ENCODE results near the gene MUL1. TPM values are rescaled to one million over a fixed set of nuclear protein-coding genes. Genes with fewer than 3 reads are reported as not detected.

Gene MUL1
- total RNA-seq, 2 donors from 2014 or later = 37.3 to 47.8 TPM

GRCh38 chr1:20551161-20551560 lies 43.2 kb upstream of the MUL1 start:
- H3K27me3 ChIP-seq = no peaks in the 10 kb centered on the region
- DNase-seq (ENCODE audit: low spot score) = no peak
- no peak overlapping the region for H3K4me3 ChIP-seq
- H3K4me1 ChIP-seq = peaks cover 0 to 32% of the 10 kb centered on the region in 2 donors
- H3K36me3 ChIP-seq = no peaks in the 10 kb centered on the region
- H3K9me3 ChIP-seq = no peaks in the 10 kb centered on the region
- H3K27ac ChIP-seq = peak overlapping the region in 1 of 2 donors; percentile 72
- TF ChIP-seq CTCF (IDR thresholded peaks at IDR 0.05) = no peak

GRCh38 chr1:20546637-20547036 lies 38.7 kb upstream of the MUL1 start:
- no peaks in the 10 kb centered on the region for H3K9me3 ChIP-seq
- no peak for DNase-seq (ENCODE audit: low spot score)
- no peak overlapping the region for H3K4me3 ChIP-seq
- no peaks in the 10 kb centered on the region for H3K36me3 ChIP-seq
- no peak overlapping the region for H3K27ac ChIP-seq
- peaks cover 0 to under 1% of the 10 kb centered on the region in 2 donors for H3K4me1 ChIP-seq
- TF ChIP-seq CTCF (IDR thresholded peaks at IDR 0.05) = no peak
- H3K27me3 ChIP-seq = no peaks in the 10 kb centered on the region

GRCh38 chr1:20540281-20540680 lies 32.3 kb upstream of the MUL1 start:
- H3K4me3 ChIP-seq = no peak overlapping the region
- TF ChIP-seq CTCF (IDR thresholded peaks at IDR 0.05) = no peak
- H3K4me1 ChIP-seq = no peaks in the 10 kb centered on the region
- H3K9me3 ChIP-seq = no peaks in the 10 kb centered on the region
- DNase-seq (ENCODE audit: low spot score) = no peak
- no peak overlapping the region for H3K27ac ChIP-seq
- H3K27me3 ChIP-seq = no peaks in the 10 kb centered on the region
- H3K36me3 ChIP-seq = no peaks in the 10 kb centered on the region

- H3K36me3 ChIP-seq = no peaks in the 10 kb centered on the region
- H3K4me3 ChIP-seq = no peak overlapping the region
- DNase-seq (ENCODE audit: low spot score) = no peak
- H3K27me3 ChIP-seq = no peaks in the 10 kb centered on the region
- H3K4me1 ChIP-seq = peaks cover 0 to 8% of the 10 kb centered on the region in 2 donors
- no peak for TF ChIP-seq CTCF (IDR thresholded peaks at IDR 0.05)
- no peaks in the 10 kb centered on the region for H3K9me3 ChIP-seq
- no peak overlapping the region for H3K27ac ChIP-seq
These were observed 31.0 kb upstream of the MUL1 start for GRCh38 chr1:20538760-20539551.

- TF ChIP-seq CTCF (IDR thresholded peaks at IDR 0.05) = no peak
- Histone ChIP-seq H3K4me3 (no peak overlapping the region), H3K9me3 (no peaks in the 10 kb centered on the region), H3K27ac (no peak overlapping the region), H3K36me3 (no peaks in the 10 kb centered on the region), H3K27me3 (no peaks in the 10 kb centered on the region), H3K4me1 (peaks cover 0 to 8% of the 10 kb centered on the region in 2 donors)
- no peak for DNase-seq (ENCODE audit: low spot score)
These were observed 30.3 kb upstream of the MUL1 start for GRCh38 chr1:20538227-20538626.

All from right atrium auricular region (tissue), 2 donors.